Measurements from ENCODE around the gene SLC39A11.
"Not testable (repeated sequence)": the region's sequence is repeated elsewhere in the genome, so short reads cannot be mapped to it uniquely, and the experiment has no call there.

The SLC39A11 gene

DNA sequence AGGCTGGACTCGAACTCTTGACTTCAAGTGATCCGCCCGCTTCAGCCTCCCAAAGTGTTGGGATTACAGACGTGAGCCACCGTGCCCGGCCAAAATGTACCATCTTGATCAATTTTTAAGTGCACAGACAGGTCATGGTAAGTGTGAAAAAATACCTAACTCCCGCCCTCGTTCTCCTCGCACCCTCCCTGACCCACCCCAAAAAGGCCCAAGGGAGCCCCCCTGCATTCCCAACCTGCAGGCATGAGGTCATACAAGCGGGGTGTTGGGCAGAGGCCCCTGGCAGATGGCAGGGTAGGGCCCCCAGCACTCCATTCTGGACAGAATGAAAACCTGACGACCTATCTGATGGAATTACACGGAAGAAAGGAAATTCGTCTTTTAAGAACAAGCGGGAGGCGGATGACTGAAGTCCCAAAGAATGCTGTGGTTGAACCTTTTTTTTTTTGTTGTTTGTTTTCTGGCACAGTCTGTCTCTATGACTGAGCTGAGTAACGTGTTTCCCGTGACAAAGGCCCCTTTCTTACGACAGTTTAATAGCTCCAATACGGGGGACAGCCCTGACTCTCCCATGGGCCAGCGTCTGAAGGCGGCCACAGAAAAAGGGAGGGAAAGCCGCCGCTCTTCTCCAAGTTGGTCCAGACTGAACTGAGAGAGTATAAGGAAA is 376.4 kb downstream of the SLC39A11 start:
- DNase-seq (ENCODE audit: low read depth in 3 of 3) = no peak

DNA sequence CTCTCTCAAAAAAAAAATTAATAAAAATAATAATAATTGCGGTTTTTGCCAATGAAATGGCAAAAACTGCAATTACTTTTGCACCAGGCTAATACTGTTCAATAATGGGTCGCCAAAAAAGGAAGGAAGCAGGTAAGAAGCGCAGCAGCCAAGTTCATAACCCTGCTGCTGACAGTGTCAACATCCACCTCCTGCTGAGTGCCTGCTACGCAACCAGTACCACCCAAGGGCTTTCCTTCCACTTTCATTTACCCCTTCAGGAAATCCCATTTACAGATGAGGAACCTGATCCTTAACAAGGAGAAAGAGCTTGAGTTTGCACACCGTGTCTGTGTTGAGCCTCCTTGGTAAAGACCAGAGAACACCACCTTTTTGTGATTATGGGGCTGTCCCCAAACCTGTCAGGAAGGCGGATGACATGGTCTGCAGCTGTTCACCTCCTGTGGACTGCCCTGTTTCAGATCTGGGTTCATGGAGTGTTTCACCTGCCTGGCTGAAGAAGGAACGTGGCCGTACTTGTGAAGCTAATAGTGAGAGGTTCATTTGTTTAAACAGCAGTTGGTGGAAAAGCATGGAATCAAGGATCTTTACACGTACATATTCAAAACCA is 378.0 kb downstream of the SLC39A11 start:
- DNase-seq (ENCODE audit: low read depth in 3 of 3) = no peak

DNA sequence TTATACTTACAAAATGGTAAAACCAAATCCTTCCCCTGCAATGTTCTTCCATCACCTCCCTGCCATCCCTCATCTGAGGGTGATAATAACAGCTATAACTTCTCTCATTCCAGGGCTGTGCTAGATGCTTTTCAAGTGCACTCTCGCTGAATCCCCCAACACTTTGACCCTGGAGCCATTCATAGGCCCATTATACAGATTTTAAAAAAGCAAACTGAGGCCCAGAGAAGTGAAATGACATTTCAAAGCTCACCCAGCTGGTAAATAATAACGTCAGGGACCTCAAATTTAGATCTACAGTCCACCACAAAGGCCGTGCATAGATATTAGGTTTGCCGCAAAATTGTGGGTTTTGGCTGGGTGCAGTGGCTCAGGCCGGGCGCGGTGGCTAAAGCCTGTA is 378.8 kb downstream of the SLC39A11 start:
- no peak for DNase-seq (ENCODE audit: low read depth in 3 of 3)

DNA sequence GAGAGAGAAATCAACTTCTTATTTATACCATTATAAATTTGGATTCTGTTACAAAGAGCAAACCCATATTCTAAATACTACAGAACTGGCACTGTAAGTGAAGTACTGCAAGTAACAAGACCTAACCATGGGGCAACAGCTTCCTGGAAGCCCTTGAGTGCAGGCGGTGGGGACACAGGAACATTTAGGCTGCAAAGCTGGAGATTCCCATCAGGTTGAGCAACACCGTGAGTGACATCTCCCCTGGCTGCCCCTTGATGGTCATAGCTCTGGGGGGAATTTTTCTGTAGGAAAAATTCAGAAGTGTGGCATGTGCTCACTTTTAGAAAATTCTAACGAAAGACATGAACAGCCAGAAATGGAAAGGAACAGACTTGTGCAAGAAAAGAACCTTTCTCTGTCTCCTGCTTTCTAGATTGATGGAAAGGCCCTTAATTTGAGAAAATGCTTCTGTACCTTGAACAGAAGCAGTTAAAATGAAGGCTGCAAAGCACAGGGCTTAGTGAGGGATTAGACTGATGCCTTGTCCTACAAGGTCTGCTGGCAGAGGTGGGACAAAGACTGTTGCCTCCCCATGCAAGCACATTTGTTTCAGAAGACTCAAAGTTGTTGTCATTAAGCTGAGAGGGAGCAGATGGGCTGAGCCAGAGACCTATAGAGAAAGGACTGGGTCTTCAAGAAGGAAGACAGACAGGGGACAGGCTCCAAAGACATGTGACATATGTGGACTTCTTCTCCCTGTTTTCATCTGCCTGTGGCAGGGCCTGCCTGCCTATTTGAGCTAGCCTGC is 380.8 kb downstream of the SLC39A11 start:
- no peak for DNase-seq (ENCODE audit: low read depth in 3 of 3)

DNA sequence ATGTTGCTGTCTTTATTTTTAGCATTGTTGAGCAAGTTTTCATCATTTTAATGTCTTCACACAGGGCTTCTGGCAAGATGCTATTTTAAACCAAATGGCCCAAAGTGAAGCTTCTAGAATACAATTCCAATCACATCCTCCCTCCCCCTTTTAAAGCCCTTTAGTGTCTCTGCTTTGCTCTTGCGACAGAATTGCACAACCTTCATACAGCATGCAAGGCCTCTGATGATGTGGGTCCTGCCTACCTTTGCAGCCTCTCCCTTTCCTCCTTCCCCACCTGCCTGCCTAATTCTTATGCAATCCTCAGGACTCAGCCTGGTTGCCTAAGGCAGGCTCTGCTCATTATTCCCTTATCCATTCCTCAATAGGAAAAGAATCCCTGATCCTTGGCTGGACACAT is 381.7 kb downstream of the SLC39A11 start:
- no peak for DNase-seq (ENCODE audit: low read depth in 3 of 3)

DNA sequence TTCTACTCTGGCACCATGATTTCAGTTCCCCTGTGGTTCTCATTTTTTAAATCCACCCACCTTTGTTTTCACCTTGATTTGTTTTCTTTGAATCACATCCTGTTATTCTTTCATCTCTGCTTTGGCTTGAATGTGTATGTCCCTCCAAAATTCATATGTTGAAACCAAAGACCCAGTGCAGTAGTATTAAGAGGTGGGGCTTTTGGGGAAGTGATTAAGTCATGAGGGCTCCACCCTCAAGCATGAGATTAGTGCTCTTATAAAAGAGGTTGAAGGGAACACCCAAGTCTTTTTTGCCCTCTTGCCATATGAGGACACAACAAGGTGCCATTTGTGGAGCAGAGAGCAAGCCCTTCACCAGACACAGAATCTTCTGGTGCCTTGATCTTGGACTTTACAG is 382.3 kb downstream of the SLC39A11 start:
- no peak for DNase-seq (ENCODE audit: low read depth in 3 of 3)

DNA sequence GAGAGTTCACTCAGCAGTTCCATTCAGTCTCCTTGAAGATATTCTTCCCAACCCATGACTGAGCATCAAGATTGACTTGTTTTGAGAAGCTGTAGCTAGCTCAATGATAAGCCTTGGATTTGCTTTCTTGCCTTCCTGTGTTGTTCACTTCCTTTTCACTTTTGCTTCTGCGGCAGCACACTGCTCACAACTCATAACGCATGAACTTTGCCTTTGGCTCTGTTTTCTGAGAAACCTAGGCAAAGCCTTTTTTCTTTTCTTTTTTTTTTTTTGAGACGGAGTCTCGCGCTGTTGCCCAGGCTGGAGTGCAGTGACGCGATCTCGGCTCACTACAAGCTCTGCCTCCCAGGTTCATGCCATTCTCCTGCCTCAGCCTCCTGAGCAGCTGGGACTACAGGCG is 383.8 kb downstream of the SLC39A11 start:
- DNase-seq (ENCODE audit: low read depth in 3 of 3) = not testable (repeated sequence)

DNA sequence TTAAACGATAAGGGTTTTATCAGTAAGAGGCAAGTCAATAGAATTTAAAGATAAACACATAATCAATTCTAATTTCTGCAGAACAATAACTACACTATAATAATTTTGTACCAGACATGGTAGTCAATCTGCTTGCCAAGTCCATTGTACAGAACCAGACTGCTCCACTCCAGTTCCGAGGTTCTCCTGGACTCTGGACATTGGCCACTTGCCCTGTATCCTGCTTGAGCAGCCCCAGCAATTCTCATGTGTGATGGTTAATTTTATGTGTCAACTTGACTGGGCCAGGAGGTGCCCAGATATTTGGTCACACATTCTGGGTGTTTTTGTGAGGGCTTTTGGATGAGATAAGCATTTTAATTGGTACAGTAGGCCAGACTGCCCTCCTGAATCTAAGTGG is 384.6 kb downstream of the SLC39A11 start:
- DNase-seq (ENCODE audit: low read depth in 3 of 3) = no peak

DNA sequence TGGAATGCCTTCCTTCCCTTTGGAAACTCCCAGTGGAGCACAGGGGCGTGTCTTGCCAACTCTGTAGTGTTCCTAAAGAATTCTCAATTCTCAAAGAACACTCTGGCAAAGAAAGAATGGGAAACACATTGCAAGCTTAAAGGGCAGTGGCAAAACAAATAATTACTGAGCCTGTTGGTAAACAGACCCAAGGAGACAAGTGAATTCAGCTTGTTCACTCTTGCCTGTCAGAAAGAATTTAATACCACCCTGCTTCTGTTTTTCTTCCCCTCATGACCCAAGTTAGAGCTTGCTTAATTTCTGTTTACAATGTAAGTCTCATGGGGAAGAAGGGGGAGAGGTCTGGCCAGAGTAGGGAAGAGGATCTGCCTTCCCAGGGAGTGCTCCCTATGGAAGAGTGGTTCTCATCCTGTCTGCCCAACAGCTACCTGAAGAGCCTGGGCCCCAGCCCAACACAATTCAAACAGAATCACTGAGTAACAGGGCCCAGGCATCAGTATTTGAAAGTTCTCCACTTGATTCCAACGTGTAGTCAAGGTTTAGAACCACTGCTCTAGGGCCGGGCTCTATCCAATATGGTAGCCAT is 386.0 kb downstream of the SLC39A11 start:
- no peak for DNase-seq (ENCODE audit: low read depth in 3 of 3)

DNA sequence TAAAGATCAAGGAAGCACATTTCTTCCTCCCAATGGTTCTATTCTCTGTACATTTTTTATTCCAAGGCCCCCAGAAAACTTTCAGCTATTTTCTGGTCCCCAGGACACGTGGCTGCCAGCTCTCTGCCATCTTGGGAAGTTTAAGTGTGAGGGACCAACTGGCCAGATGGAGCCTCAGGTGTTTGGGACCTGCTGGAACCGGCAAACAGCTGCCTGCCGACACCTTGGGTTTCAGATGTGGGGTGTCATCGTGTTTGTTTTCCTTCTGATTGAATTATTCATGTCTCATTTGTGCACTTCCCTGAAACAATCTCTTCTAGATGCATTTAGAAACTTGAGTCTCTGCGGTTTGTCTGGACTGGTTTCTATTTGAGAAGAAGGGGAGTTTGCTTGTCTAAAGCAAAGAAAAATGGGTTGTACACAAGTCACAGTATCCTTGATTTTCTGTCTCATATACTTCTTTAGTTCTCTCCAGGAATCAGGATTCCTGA is 386.5 kb downstream of the SLC39A11 start:
- no peak for DNase-seq (ENCODE audit: low read depth in 3 of 3)

DNA sequence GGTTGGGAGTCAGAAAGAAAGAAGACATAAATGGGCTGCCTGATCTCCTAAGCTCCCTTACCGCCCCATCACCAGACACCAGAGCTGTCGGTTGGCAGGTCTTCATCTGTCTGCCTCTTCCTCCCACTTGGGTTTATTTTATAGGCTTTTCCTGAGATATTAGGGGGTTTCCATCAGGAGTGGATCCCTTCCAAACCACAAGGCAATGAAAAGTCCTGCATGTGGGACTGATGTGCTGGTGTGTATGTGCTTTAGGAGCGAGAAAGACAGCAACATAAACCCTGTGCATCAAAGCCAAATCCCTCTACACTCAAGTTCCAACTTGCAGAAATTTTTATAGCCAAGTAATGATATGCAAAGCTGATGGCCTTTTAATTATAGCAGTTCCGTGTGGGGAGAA is 389.5 kb downstream of the SLC39A11 start:
- DNase-seq (ENCODE audit: low read depth in 3 of 3) = no peak

DNA sequence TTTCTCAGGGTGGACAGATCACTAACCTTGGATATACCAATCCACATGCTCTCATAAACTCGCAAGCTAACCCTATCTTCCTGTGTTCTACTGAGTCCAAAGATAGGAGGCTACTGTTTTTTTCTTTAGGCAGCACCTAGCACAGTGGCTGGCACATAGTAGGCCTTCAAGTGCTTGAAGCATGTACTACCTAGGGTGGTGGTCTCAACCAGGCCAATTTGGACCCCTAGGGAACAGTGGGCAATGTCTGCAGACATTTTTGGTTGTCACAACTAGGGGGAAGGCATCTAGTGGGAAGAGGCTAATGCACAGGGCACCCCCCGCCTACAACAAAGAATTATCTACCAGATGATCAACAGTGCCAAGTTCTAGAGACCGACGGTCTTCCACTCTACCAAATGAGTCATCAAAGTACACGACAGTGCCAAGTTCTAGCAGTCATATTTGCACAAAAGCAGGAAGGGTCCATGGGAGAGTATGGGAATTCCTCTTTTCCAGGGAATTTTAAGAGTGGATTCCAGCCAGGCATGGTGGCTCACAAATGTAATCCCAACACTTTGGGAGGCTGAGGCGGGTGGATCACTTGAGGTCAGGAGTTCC is 390.3 kb downstream of the SLC39A11 start:
- DNase-seq (ENCODE audit: low read depth in 3 of 3) = no peak

DNA sequence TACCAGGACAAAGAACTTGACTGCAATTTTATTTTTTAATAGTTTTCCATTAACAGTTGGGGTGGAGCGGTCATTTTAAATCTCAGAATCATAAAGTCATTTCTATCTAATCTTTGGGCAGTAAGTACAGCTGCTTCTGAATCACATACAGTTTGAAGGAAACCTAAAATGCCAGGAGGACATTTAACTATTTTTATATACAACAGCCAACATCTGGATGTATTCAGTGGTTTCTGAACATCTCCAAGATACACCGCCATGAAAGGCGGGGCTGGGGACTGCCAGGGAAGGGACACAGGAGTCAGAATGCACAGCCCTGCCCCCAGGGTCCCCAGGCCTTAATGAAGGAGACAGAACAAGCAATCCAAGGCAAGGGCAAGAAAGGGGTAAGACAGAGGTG is 392.3 kb downstream of the SLC39A11 start:
- no peak for DNase-seq (ENCODE audit: low read depth in 3 of 3)

DNA sequence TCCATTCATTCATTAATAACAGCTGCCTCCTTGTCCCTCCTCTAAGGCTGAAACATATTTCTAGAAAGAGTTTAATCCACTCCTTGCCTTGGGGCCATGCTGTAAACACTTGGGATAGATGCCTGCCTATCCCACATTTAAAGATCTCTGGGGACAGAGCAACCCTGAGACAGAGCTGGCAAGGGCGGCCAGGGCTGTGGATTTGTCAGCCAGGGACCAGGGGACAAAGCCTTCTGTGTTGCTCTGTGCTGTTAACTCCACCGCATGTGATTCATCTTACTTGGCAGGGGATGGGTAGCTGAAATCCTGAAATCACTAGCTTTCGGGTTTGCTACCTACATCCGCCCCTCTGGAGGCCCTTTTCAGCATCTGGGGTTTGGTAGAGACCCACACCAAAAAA is 392.9 kb downstream of the SLC39A11 start:
- DNase-seq (ENCODE audit: low read depth in 3 of 3) = no peak

DNA sequence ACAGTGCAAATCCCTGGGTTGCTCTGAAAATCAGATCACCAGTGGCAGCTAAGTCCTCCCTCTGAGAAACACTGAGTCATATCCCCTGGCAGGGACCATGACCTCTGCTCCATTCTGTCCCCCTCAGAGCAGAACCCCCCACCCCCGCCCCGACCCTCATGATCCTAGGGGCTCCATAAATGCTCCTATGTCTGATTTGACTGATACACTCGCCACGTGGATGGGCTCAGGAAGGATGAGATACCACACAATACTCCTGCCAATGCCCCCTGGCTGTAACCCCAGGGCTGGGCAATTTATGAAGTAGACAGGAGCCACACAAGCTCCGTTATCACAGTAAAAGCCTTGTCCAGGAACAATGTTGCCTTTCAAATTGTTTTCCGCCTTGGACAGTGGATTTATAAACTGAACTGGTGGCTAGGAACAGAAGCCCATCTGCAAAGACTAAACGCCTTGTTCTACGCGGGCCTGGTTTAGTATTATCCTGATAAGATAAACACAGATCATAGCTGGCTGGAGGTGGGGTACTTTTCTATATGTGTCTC is 394.8 kb downstream of the SLC39A11 start:
- DNase-seq (ENCODE audit: low read depth in 3 of 3) = no peak

DNA sequence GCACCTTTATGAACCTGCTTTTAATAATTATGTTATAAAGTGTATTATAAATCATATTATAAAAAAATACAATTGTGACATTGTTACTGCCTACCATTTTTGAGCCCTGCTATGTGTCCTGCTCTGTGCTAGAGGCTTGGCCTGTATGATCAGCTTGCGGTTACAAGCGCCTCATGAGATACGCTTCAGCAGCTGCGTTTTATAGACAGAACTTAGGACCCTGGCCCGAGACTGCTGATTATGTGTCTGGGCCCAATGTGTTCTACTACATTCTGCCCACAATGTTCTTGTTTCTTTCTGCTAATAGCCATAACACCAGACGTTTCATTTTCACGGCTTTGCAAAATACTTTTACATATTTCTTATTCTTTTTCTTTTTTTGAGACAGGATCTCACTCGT is 395.8 kb downstream of the SLC39A11 start:
- no peak for DNase-seq (ENCODE audit: low read depth in 3 of 3)

DNA sequence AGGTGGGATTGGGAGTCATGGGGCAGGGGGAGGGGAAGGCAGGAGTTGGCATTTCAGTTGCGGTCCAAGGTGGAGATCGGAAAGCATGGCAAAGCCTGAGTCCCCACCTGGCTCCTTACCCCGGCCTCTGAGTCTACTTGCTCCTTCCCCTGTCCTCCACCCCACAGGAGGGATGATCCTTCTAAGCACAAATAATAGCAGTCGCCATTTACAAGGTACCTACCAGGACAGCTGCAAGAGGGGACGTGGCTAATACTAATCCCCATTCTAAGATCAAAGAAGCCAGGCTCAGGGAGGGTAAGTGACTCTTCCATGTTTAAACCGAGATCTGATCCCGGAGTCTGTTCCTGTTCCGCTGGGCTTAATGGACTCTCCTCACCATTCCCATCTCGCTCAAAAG is 396.3 kb downstream of the SLC39A11 start:
- DNase-seq (ENCODE audit: low read depth in 3 of 3) = no peak

DNA sequence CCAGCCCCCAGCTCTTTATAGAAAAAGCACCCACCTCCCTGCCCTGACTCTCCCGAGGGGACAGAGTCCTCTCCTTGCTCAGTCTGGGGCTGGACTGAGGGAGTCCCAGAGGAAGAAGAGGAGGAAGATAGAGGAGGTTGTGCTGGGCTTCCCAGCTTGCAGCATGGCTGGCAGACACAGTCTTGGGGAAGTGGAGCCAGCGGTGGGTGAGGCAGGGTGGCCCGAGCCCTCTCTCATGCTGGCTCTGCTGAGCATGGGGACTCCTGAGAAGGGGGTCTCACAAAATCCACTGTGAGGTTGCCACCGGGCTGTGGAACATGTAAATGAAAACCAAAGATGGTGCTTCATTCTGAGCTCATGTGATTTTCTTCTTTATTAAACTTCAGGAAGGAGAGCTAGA is 398.5 kb downstream of the SLC39A11 start:
- DNase-seq (ENCODE audit: low read depth in 3 of 3) = no peak

DNA sequence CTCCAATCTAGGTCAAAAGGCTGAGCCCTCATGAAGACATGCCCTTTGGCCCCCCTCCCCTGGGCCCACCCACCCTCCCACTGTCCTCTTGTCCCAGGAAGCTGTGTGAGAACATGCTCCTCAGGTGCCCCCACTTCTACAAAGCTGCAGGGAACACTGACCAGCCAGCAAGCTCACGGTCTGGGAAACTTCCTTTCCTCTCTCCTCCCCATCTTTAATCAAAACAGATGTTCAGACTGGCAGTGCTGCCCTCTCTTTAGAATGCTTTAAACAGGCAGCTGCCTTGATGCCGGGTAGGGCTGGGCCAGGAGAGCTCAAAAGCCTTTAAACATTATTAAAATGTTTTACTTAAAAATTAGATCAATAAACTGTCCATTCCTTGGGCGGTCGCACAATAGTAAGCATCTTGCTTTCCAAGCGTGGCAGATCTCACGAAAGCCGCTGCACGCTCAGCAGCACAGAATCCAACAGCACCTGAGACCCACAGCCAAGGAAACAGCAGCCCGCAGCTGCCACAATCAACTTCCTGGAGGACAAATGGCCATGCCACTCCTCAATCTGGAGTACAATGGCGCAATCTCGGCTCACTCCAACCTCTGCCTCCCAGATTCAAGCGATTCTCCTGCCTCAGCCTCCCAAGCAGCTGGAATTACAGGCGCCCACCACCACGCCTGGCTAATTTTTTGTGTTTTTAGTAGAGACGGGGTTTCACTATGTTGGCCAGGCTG is 399.2 kb downstream of the SLC39A11 start:
- no peak for DNase-seq (ENCODE audit: low read depth in 3 of 3)

DNA sequence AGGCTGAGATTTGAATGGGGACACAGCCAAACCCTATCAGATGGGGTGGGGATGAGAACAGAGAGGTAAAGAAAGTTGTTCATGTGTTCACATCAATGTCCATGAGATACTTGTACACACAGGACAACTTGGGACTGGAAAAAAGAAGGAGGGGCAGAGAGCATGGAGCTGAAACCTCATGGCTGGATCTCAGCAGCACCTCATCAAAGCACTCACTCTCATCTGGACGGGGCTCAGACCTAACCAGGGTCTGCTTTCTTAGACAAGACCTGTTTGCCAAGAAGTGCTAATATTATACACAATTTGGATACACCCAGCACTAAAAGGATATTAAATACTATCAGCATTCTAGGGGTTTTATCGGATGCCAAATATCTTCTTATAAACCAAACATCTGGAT is 399.8 kb downstream of the SLC39A11 start:
- no peak for DNase-seq (ENCODE audit: low read depth in 3 of 3)

DNA sequence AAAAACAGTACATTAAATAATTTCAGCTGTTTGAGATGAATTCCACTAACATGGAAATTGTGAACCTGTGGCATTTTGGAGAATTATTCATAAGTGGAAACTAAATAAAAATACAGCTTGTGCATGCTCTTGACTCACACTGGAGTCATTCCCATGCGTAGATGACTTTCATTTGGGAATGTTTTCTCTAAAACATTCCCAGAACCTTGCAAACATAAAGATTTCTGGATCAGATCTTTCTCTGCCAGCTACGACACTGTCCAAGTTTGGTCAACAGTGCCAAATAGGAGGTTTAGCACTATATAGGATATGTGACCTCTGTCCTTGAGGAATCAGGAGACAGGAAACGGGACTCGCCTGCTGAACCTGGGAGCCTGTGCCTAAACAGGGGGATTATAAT is 400.9 kb downstream of the SLC39A11 start:
- no peak for DNase-seq (ENCODE audit: low read depth in 3 of 3)

Measured in stimulated activated CD4-positive, alpha-beta T cell treated with anti-CD3 and anti-CD28 coated beads, TNF-alpha, amount 100 ng/mL, for 48 hours (primary cell).